ENCODE measurements around the gene SEC31B. TPM values are rescaled to one million over a fixed set of nuclear protein-coding genes. Genes with fewer than 3 reads are reported as not detected.

The SEC31B gene
- total and polyA plus RNA-seq, 2 experiments from 2014 or later: 2.9 to 6.7 TPM

DNA sequence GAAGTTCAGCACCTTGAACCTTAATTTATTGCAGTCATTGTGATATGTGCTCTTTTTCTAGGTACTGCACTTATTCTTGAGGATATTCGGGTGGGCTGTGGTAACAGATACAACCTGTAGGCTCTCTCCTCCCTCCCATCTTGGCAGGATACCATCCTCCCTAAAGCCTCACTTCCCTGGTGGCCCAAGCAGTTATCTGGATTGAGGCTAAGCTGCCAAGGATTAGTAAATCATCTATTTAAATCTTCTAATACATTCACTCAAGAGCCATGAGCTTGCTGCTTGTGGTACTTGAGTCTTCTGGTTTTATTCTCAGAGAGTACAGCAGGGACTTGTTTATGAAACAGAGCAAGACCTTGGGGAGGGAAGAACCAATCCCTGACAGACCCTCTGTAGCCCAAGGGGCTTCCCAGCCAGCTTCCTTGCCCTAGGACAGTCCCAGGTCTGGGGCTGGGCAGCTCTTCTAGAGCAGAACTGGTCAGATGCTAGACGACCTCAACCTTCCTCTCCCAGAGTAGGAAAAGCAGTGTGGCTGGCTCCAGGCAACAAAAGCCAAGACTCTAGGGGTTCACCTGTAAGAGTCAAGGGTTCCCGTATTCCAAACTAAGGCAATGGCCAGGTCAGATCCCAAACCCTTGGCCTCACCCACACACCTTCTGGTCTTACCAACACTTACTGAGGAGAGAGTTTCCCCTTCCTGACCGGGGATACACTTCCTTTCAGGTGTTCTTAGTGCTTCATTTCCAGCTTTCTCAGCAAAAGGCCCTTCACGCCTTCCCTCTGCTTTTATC lies 35.6 kb downstream of the SEC31B start:
- Mint-ChIP-seq H3K9me3 (no peaks in the 10 kb centered on the region; the same call in 2 of the 3 replicates), H3K27me3 (ENCODE audit: insufficient read depth, low read depth, poor library complexity) (peaks cover 97% of the 10 kb centered on the region), H3K27ac (no peak overlapping the region), H3K36me3 (ENCODE audit: low read depth) (peaks cover 10% of the 10 kb centered on the region), H3K4me3 (no peak overlapping the region; the same call in 2 of the 3 replicates), H3K4me1 (peaks cover 42% of the 10 kb centered on the region)
- Histone ChIP-seq H4K20me1 (replicated peaks; ENCODE audit: insufficient read depth) (0 out of 2 replicates have a peak, but pooled peaks cover 8% of the 10 kb centered on the region), H3K4me3 (peak overlapping the region; percentile 48), H3K4me1 (ENCODE audit: insufficient read depth) (peaks cover 40% of the 10 kb centered on the region), H3K79me2 (replicated peaks; ENCODE audit: insufficient read depth) (no peaks in the 10 kb centered on the region), H3F3A (replicated peaks; ENCODE audit: low read depth) (peaks cover 7% of the 10 kb centered on the region), H2AFZ (no peak overlapping the region), H3K27me3 (ENCODE audit: insufficient read depth) (peaks cover 92% of the 10 kb centered on the region), H3K4me2 (peak overlapping the region; percentile 73; the same call in 1 of the 2 replicates), H3K27ac (ENCODE audit: low read depth) (no peak overlapping the region), H3K9me2 (ENCODE audit: insufficient read depth) (no peaks in the 10 kb centered on the region), H3K36me3 (ENCODE audit: insufficient read depth) (peaks cover 3% of the 10 kb centered on the region; the same call in 1 of the 2 replicates)
- DNase-seq (ENCODE audit: low spot score): no peak
- TF ChIP-seq ZNF114 (CRISPR knock-in tag; IDR thresholded peaks at IDR 0.05) (no peak), EZH2 (IDR thresholded peaks at IDR 0.05; ENCODE audit: low read depth, unreplicated experiment) (no peak), STAT1 (IDR thresholded peaks at IDR 0.05; ENCODE audit: unreplicated experiment) (no peak), ETS1 (IDR thresholded peaks at IDR 0.05) (no peak), CREB1 (CRISPR knock-in tag; IDR thresholded peaks at IDR 0.05; ENCODE audit: low read depth) (no peak), ZNF462 (CRISPR knock-in tag; IDR thresholded peaks at IDR 0.05) (no peak), JUNB (IDR thresholded peaks at IDR 0.05; ENCODE audit: unreplicated experiment) (no peak), EZH2phosphoT487 (IDR thresholded peaks at IDR 0.05; ENCODE audit: unreplicated experiment) (no peak)
- no peak for ATAC-seq
